Testis (tissue), 2 donors: ENCODE measurements around the gene TGDS.

Experiments
- CTCF ChIP-seq, 3 experiments: fragments of 450-650 bp in 2 of 3; fragments of 200-600 bp in 1 of 3; sonication (generic) in 1 of 3; IDR thresholded peaks; one replicate each; pipeline ENCODE4 v1.5.1; 2016 to 2019; ENCODE audit warnings: antibody characterized with exemption in 3 of 3, mild to moderate bottlenecking in 2 of 3, moderate library complexity in 1 of 3
- POLR2A ChIP-seq: fragments of 450-650 bp; IDR thresholded peaks from one replicate; pipeline ENCODE4 v1.6.1; 2017; ENCODE audit warnings: antibody characterized with exemption, mild to moderate bottlenecking, moderate library complexity

- TF ChIP-seq CTCF (IDR thresholded peaks at IDR 0.05) (no peak), POLR2A (no peak)
These were observed 6.5 kb upstream of the TGDS start for GRCh38 chr13:94602467-94602866.
